HepG2 (cell line): ENCODE measurements around the gene SPN. TPM values are rescaled to one million over a fixed set of nuclear protein-coding genes. Genes with fewer than 3 reads are reported as not detected.

Experiments
- ATF6 ChIP-seq: sonication (generic); formaldehyde crosslinking; conservative IDR thresholded peaks from 2 replicates; pipeline ENCODE4 v1.4.0; 2020; ENCODE audit warnings: missing genetic modification reagents
- ATF7 ChIP-seq, 2 experiments: fragments of 450-650 bp in 1 of 2; sonication (generic) in 1 of 2; formaldehyde crosslinking in 1 of 2; IDR thresholded peaks; 2 replicates each; pipeline versions ENCODE4 v1.4.0 to v1.6.1; 2016 to 2020; ENCODE audit warnings: antibody characterized with exemption in 1 of 2, mild to moderate bottlenecking in 1 of 2, missing genetic modification reagents in 1 of 2
- BHLHE40 ChIP-seq: IDR thresholded peaks from 2 replicates; pipeline ENCODE4 v1.6.1; 2011; ENCODE audit warnings: low read length, improper control_type of control experiment
- EP300 ChIP-seq, 3 experiments: sonication (generic) in 1 of 3; formaldehyde crosslinking in 1 of 3; IDR thresholded peaks; 2 replicates each; pipeline versions ENCODE4 v1.5.1 to v1.6.1; 2011 to 2020; ENCODE audit warnings: low read depth in 2 of 3, low read length in 2 of 3, borderline replicate concordance in 1 of 3, improper control_type of control experiment in 1 of 3, mild to moderate bottlenecking in 1 of 3, missing genetic modification reagents in 1 of 3, moderate library complexity in 1 of 3
- KLF15 ChIP-seq: sonication (generic); formaldehyde crosslinking; IDR thresholded peaks from 2 replicates; pipeline ENCODE4 v1.8.1; 2023; ENCODE audit warnings: borderline replicate concordance, mild to moderate bottlenecking, inconsistent platforms, missing genetic modification reagents, mixed read lengths
- NBN ChIP-seq: fragments of 450-650 bp; conservative IDR thresholded peaks from 2 replicates; pipeline ENCODE4 v1.6.1; 2017
- NCOR1 ChIP-seq: fragments of 200-600 bp; sonication (generic); IDR thresholded peaks from 2 replicates; pipeline ENCODE4 v1.7.0; 2017; ENCODE audit warnings: antibody characterized with exemption, low read length, borderline replicate concordance
- RARG ChIP-seq: sonication (generic); formaldehyde crosslinking; IDR thresholded peaks from 2 replicates; pipeline ENCODE4 v1.4.0; 2020; ENCODE audit warnings: low read depth, mild to moderate bottlenecking, missing genetic modification reagents
- RBM22 ChIP-seq: fragments of 200-400 bp; formaldehyde crosslinking; optimal IDR thresholded peaks from 2 replicates; pipeline ENCODE3; 2017; ENCODE audit warnings: mild to moderate bottlenecking, low read length, moderate library complexity
- TFAP4 ChIP-seq: sonication (generic); IDR thresholded peaks from 2 replicates; pipeline ENCODE4 v1.6.1; 2016; ENCODE audit warnings: low read depth, borderline replicate concordance
- TFDP2 ChIP-seq: sonication (generic); formaldehyde crosslinking; IDR thresholded peaks from 2 replicates; pipeline ENCODE4 v1.4.0; 2020; ENCODE audit warnings: missing genetic modification reagents
- TGIF2 ChIP-seq: IDR thresholded peaks from 2 replicates; pipeline ENCODE4 v1.6.1; 2016; ENCODE audit warnings: control low read depth, missing compliant biosample characterization
- ZMYM2 ChIP-seq: sonication (generic); formaldehyde crosslinking; IDR thresholded peaks from 2 replicates; pipeline ENCODE4 v1.8.0; 2022; ENCODE audit warnings: mild to moderate bottlenecking, missing genetic modification reagents
- ZNF333 ChIP-seq: sonication (generic); formaldehyde crosslinking; IDR thresholded peaks from 2 replicates; pipeline ENCODE4 v1.4.0; 2020; ENCODE audit warnings: mild to moderate bottlenecking, missing genetic modification reagents, borderline replicate concordance
- ZNF512 ChIP-seq: sonication (generic); formaldehyde crosslinking; IDR thresholded peaks from 2 replicates; pipeline ENCODE4 v1.4.0; 2020; ENCODE audit warnings: mild to moderate bottlenecking, missing genetic modification reagents
- ZNF512B ChIP-seq: sonication (generic); formaldehyde crosslinking; IDR thresholded peaks from 2 replicates; pipeline ENCODE4 v1.5.1; 2020; ENCODE audit warnings: missing genetic modification reagents, mild to moderate bottlenecking, borderline replicate concordance
- ZNF569 ChIP-seq: sonication (generic); formaldehyde crosslinking; IDR thresholded peaks from 2 replicates; pipeline ENCODE4 v1.5.0; 2020; ENCODE audit warnings: mild to moderate bottlenecking, missing genetic modification reagents, moderate library complexity, borderline replicate concordance
- ZNF614 ChIP-seq: IDR thresholded peaks from 2 replicates; pipeline ENCODE4 v1.6.1; 2018; ENCODE audit warnings: missing biosample characterization, missing genetic modification reagents, inconsistent platforms, borderline replicate concordance
- ZNF788 ChIP-seq: sonication (generic); formaldehyde crosslinking; IDR thresholded peaks from 2 replicates; pipeline ENCODE4 v1.5.0; 2020; ENCODE audit warnings: mild to moderate bottlenecking, missing genetic modification reagents, borderline replicate concordance
- polyA plus RNA-seq, 8 experiments: library from polyadenylated mRNA; depleted of rRNA in 3 of 8; stranded (reverse) in 7 of 8; unstranded in 1 of 8; fragments of >200 nt; fragmentation: Illumina TruSeq in 4 of 8; extraction: Trizol in 4 of 8; gene quantifications; 2 replicates each; pipeline versions ENCODE4 v1.2.1 to v1.2.3, GENCODE V29; 2011 to 2016; ENCODE audit warnings: low read depth in 4 of 8, missing spikeins in 1 of 8, mixed read lengths in 1 of 8; ENCODE audit not compliant: insufficient read depth in 1 of 8
- total RNA-seq, 5 experiments: library from RNA; depleted of rRNA; stranded (reverse); fragments of >200 nt; fragmentation: Illumina TruSeq; extraction: Trizol; gene quantifications; 2 replicates each; pipeline ENCODE4 v1.2.3, GENCODE V29; 2016; ENCODE audit warnings: low read depth in 1 of 5

SPN gene
- total and polyA plus RNA-seq, 2 of the 13 experiments (the other 11 are each of a cell fraction or from before 2014, with no cell fraction given), result 0.22 to 1.6 TPM

- TF ChIP-seq ZNF614 (CRISPR knock-in tag) (no peak), NBN (no peak), ZNF788 (CRISPR knock-in tag) (no peak), ZNF512 (no peak), TFDP2 (CRISPR knock-in tag) (no peak), ZMYM2 (CRISPR knock-in tag) (no peak), BHLHE40 (no peak), TFAP4 (no peak), TGIF2 (CRISPR knock-in tag) (no peak), RARG (no peak), ATF6 (CRISPR knock-in tag) (no peak), ZNF512B (CRISPR knock-in tag) (no peak), EP300 (IDR thresholded peaks at IDR 0.05; ENCODE audit: low read depth in 2 of 2, low read length in 2 of 2) (no peak), EP300 (CRISPR knock-in tag; IDR thresholded peaks at IDR 0.05; ENCODE audit: borderline replicate concordance) (0 out of 2 replicates have a peak, but pooled peaks have one; percentile 14), RBM22 (peak; percentile 24), KLF15 (CRISPR knock-in tag) (no peak), ZNF569 (no peak), NCOR1 (0 out of 2 replicates have a peak, but pooled peaks have one; percentile 10), ZNF333 (no peak), ATF7 (IDR thresholded peaks at IDR 0.05) (no peak), ATF7 (CRISPR knock-in tag; IDR thresholded peaks at IDR 0.05) (no peak)
Observed at GRCh38 chr16:29688172-29688571, 25.1 kb downstream of the SPN start (continued).
